GM12878 (cell line): ENCODE results near the gene NPTN. TPM values are rescaled to one million over a fixed set of nuclear protein-coding genes. Genes with fewer than 3 reads are reported as not detected.

Source experiments
- BHLHE40 ChIP-seq, 2 experiments: fragments of 450-650 bp in 1 of 2; IDR thresholded peaks; 2 replicates each; pipeline ENCODE4 v1.6.1; 2011 to 2017; ENCODE audit warnings: low read depth in 2 of 2, borderline replicate concordance in 1 of 2, improper control_type of control experiment in 1 of 2, low read length in 1 of 2, mild to moderate bottlenecking in 1 of 2
- BMI1 ChIP-seq: fragments of 450-650 bp; IDR thresholded peaks from 2 replicates; pipeline ENCODE4 v1.6.1; 2016; ENCODE audit warnings: mild to moderate bottlenecking, moderate library complexity, borderline replicate concordance
- CEBPB ChIP-seq, 2 experiments: fragments of 150-350 bp in 1 of 2; IDR thresholded peaks; 2 replicates each; pipeline ENCODE4 v1.6.1; 2012 to 2014; ENCODE audit warnings: low read depth in 2 of 2, low read length in 2 of 2, borderline replicate concordance in 1 of 2, inconsistent platforms in 1 of 2
- CREB1 ChIP-seq: IDR thresholded peaks from 2 replicates; pipeline ENCODE4 v1.6.1; 2012; ENCODE audit warnings: low read depth, mild to moderate bottlenecking, inconsistent platforms
- CREM ChIP-seq: IDR thresholded peaks from 2 replicates; pipeline ENCODE4 v1.6.1; 2014; ENCODE audit warnings: antibody characterized with exemption, low read depth
- EP300 ChIP-seq, 2 experiments: fragments of 150-350 bp in 1 of 2; IDR thresholded peaks; 2 replicates each; pipeline ENCODE4 v1.6.1; 2011 to 2012; ENCODE audit warnings: low read depth in 2 of 2, low read length in 2 of 2, borderline replicate concordance in 1 of 2, improper control_type of control experiment in 1 of 2, inconsistent platforms in 1 of 2; ENCODE audit not compliant: control insufficient read depth in 1 of 2
- FOS ChIP-seq: IDR thresholded peaks from 3 replicates; pipeline ENCODE4 v1.6.1; 2011; ENCODE audit warnings: borderline replicate concordance; ENCODE audit not compliant: insufficient read length; ENCODE audit errors: extremely low read depth
- HSF1 ChIP-seq: fragments of 150-350 bp; IDR thresholded peaks from 2 replicates; pipeline ENCODE4 v1.6.1; 2014; ENCODE audit warnings: mild to moderate bottlenecking, low read depth, low read length
- IKZF1 ChIP-seq: fragments of 450-650 bp; conservative IDR thresholded peaks from 2 replicates; pipeline ENCODE4 v1.6.1; 2017; ENCODE audit warnings: antibody characterized with exemption, mild to moderate bottlenecking
- IKZF2 ChIP-seq, 2 experiments: fragments of 450-650 bp; IDR thresholded peaks; 2 replicates each; pipeline ENCODE4 v1.6.1; 2017; ENCODE audit warnings: mild to moderate bottlenecking in 2 of 2, moderate library complexity in 2 of 2
- JUNB ChIP-seq: IDR thresholded peaks from 2 replicates; pipeline ENCODE4 v1.6.1; 2016; ENCODE audit warnings: antibody characterized with exemption, mild to moderate bottlenecking
- KDM1A ChIP-seq: fragments of 200-600 bp; sonication (generic); IDR thresholded peaks from 2 replicates; pipeline ENCODE4 v1.6.1; 2016; ENCODE audit warnings: borderline replicate concordance
- KLF5 ChIP-seq: fragments of 450-650 bp; IDR thresholded peaks from 2 replicates; pipeline ENCODE4 v1.6.1; 2014; ENCODE audit warnings: mild to moderate bottlenecking; ENCODE audit not compliant: partially characterized antibody
- MTA2 ChIP-seq: fragments of 450-650 bp; IDR thresholded peaks from 2 replicates; pipeline ENCODE4 v1.6.1; 2016; ENCODE audit warnings: low read depth, mild to moderate bottlenecking, moderate library complexity
- MYB ChIP-seq: fragments of 150-350 bp; IDR thresholded peaks from 2 replicates; pipeline ENCODE4 v1.6.1; 2014; ENCODE audit warnings: mild to moderate bottlenecking, low read depth, low read length, borderline replicate concordance
- NFIC ChIP-seq: IDR thresholded peaks from 2 replicates; pipeline ENCODE4 v1.6.1; 2012; ENCODE audit warnings: low read depth, mild to moderate bottlenecking, inconsistent platforms, low read length, moderate library complexity
- NR2C1 ChIP-seq: fragments of 450-650 bp; IDR thresholded peaks from 2 replicates; pipeline ENCODE4 v1.6.1; 2017; ENCODE audit warnings: antibody characterized with exemption, mild to moderate bottlenecking, moderate library complexity
- PAX5 ChIP-seq: IDR thresholded peaks from 2 replicates; pipeline ENCODE4 v1.6.1; 2011; ENCODE audit warnings: low read depth, low read length, borderline replicate concordance
- POLR2AphosphoS5 ChIP-seq: IDR thresholded peaks from 2 replicates; pipeline ENCODE4 v1.6.1; 2011; ENCODE audit warnings: mild to moderate bottlenecking, low read length, inconsistent platforms
- RAD51 ChIP-seq: fragments of 450-650 bp; IDR thresholded peaks from 2 replicates; pipeline ENCODE4 v1.6.1; 2016; ENCODE audit warnings: moderate library complexity, mild to moderate bottlenecking, inconsistent platforms
- SIN3A ChIP-seq: IDR thresholded peaks from 2 replicates; pipeline ENCODE4 v1.6.1; 2012; ENCODE audit warnings: low read depth, low read length, improper control_type of control experiment
- SP1 ChIP-seq: IDR thresholded peaks from one replicate; pipeline ENCODE4 v1.6.1; 2011; ENCODE audit warnings: low read depth, low read length
- STAT1 ChIP-seq: fragments of 450-650 bp; conservative IDR thresholded peaks from 2 replicates; pipeline ENCODE4 v1.6.1; 2014; ENCODE audit warnings: antibody characterized with exemption, mild to moderate bottlenecking
- TCF7 ChIP-seq: IDR thresholded peaks from 2 replicates; pipeline ENCODE4 v1.6.1; 2014; ENCODE audit warnings: antibody characterized with exemption, borderline replicate concordance
- ZNF622 ChIP-seq: fragments of 450-650 bp; IDR thresholded peaks from 2 replicates; pipeline ENCODE4 v1.6.1; 2017; ENCODE audit warnings: mild to moderate bottlenecking, inconsistent platforms
- ZSCAN29 ChIP-seq: fragments of 450-650 bp; IDR thresholded peaks from 2 replicates; pipeline ENCODE4 v1.6.1; 2017; ENCODE audit warnings: mild to moderate bottlenecking, moderate library complexity
- polyA plus RNA-seq, 11 experiments: library from polyadenylated mRNA; depleted of rRNA in 4 of 11; unstranded in 6 of 11; stranded (reverse) in 5 of 11; fragments of >200 nt; fragmentation: Nextera tagmentation in 4 of 11; fragmentation: Illumina TruSeq in 1 of 11; extraction: Ambion mirVana in 4 of 11; extraction: Trizol in 1 of 11; gene quantifications; 1 replicate in 1 of 11; 2 replicates in 10 of 11; pipeline versions ENCODE4 v1.2.1 to v1.2.3, GENCODE V29; 2011 to 2016; ENCODE audit warnings: inconsistent platforms in 2 of 11, missing spikeins in 2 of 11, low read depth in 1 of 11
- total RNA-seq, 4 experiments: library from RNA; depleted of rRNA in 3 of 4; stranded (reverse); fragments of >200 nt in 3 of 4; fragmentation: Illumina TruSeq in 1 of 4; extraction: Trizol in 1 of 4; gene quantifications; 2 replicates each; pipeline versions ENCODE4 v1.2.1 to v1.2.3, GENCODE V29; 2013 to 2021
- TF ChIP-seq, protein P1 (sequence below): fragments of 450-650 bp; IDR thresholded peaks from 2 replicates; pipeline ENCODE4 v1.6.1; 2016; ENCODE audit warnings: mild to moderate bottlenecking, moderate library complexity, borderline replicate concordance
- TF ChIP-seq, protein P2 (sequence below): IDR thresholded peaks from 2 replicates; pipeline ENCODE4 v1.6.1; 2012; ENCODE audit warnings: low read depth, low read length, improper control_type of control experiment

Gene NPTN
- total and polyA plus RNA-seq, 10 of the 15 experiments (the other 5 are each of a cell fraction or from before 2014, with no cell fraction given) = 17.8 to 79.1 (median 41.7) TPM

GRCh38 chr15:73607405-73607804, 25.8 kb downstream of the NPTN start (continued):
- TF ChIP-seq MTA2 (no peak), SP1 (no peak), NFIC (peak; percentile 62), IKZF1 (0 out of 2 replicates have a peak, but pooled peaks have one; percentile 29), RAD51 (no peak), ZNF622 (no peak), FOS (no peak), CREB1 (no peak), CREM (no peak), TCF7 (no peak), CEBPB (IDR thresholded peaks at IDR 0.05; ENCODE audit: borderline replicate concordance in 1 of 2, low read depth in 2 of 2, low read length in 2 of 2) (no peak), STAT1 (no peak), BHLHE40 (IDR thresholded peaks at IDR 0.05; ENCODE audit: borderline replicate concordance in 1 of 2, low read depth in 2 of 2, low read length in 1 of 2) (no peak), MYB (no peak), KLF5 (no peak), PAX5 (no peak), ZSCAN29 (no peak), BMI1 (no peak), NR2C1 (no peak), POLR2AphosphoS5 (no peak), SIN3A (no peak), KDM1A (no peak), HSF1 (no peak), IKZF2 (IDR thresholded peaks at IDR 0.05) (0 out of 4 replicates have a peak, but pooled peaks of 1 of the 2 experiments have one; percentile 41), EP300 (IDR thresholded peaks at IDR 0.05; ENCODE audit: borderline replicate concordance in 1 of 2, control insufficient read depth in 1 of 2, low read depth in 2 of 2, low read length in 2 of 2) (no peak), JUNB (peak; percentile 75)
- TF ChIP-seq, protein P1, sequence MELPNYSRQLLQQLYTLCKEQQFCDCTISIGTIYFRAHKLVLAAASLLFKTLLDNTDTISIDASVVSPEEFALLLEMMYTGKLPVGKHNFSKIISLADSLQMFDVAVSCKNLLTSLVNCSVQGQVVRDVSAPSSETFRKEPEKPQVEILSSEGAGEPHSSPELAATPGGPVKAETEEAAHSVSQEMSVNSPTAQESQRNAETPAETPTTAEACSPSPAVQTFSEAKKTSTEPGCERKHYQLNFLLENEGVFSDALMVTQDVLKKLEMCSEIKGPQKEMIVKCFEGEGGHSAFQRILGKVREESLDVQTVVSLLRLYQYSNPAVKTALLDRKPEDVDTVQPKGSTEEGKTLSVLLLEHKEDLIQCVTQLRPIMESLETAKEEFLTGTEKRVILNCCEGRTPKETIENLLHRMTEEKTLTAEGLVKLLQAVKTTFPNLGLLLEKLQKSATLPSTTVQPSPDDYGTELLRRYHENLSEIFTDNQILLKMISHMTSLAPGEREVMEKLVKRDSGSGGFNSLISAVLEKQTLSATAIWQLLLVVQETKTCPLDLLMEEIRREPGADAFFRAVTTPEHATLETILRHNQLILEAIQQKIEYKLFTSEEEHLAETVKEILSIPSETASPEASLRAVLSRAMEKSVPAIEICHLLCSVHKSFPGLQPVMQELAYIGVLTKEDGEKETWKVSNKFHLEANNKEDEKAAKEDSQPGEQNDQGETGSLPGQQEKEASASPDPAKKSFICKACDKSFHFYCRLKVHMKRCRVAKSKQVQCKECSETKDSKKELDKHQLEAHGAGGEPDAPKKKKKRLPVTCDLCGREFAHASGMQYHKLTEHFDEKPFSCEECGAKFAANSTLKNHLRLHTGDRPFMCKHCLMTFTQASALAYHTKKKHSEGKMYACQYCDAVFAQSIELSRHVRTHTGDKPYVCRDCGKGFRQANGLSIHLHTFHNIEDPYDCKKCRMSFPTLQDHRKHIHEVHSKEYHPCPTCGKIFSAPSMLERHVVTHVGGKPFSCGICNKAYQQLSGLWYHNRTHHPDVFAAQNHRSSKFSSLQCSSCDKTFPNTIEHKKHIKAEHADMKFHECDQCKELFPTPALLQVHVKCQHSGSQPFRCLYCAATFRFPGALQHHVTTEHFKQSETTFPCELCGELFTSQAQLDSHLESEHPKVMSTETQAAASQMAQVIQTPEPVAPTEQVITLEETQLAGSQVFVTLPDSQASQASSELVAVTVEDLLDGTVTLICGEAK = no peak
- TF ChIP-seq, protein P2, sequence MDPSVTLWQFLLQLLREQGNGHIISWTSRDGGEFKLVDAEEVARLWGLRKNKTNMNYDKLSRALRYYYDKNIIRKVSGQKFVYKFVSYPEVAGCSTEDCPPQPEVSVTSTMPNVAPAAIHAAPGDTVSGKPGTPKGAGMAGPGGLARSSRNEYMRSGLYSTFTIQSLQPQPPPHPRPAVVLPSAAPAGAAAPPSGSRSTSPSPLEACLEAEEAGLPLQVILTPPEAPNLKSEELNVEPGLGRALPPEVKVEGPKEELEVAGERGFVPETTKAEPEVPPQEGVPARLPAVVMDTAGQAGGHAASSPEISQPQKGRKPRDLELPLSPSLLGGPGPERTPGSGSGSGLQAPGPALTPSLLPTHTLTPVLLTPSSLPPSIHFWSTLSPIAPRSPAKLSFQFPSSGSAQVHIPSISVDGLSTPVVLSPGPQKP = no peak
